ENCODE data around the gene MACF1. TPM values are rescaled to one million over a fixed set of nuclear protein-coding genes. Genes with fewer than 3 reads are reported as not detected.

MACF1 gene
- total RNA-seq, 4 donors from 2014 or later = 421 to 942 (median 545) TPM

DNA sequence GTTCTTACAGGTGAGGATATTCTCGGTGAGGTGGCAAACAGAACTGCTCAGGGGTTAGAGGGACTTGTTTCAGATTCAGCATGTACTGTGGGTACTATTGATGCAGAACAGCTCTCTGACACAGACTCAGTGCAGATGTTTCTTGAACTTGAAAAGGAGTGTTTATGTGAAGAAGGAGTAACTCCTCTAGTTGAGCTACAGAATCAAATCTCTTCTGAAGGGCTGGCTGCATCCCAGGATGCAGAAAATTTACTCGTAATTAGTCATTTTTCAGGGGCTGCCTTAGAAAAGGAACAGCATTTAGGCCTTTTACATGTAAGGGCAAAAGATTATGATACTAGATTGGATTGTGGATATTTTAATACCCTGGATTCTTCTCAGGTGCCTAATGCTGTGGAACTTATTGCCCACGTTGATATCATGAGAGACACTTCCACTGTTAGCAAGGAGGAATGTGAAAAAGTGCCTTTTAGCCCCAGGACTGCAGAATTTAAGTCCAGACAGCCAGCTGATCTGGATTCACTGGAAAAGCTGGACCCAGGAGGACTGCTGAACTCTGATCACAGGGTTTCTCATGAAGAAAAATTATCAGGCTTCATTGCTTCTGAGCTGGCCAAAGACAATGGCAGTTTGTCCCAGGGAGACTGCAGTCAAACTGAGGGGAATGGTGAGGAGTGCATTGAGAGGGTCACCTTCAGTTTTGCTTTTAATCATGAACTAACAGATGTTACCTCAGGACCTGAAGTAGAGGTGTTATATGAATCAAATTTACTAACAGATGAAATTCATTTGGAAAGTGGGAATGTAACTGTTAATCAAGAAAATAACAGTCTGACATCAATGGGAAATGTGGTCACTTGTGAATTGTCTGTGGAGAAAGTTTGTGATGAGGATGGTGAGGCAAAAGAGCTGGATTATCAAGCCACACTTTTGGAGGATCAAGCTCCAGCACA, 207.3 kb downstream of the MACF1 start:
- Histone ChIP-seq H3K36me3 (peaks cover 19% of the 10 kb centered on the region), H3K27ac (no peak overlapping the region), H3K4me1 (peaks cover 76% of the 10 kb centered on the region), H3K9me3 (no peaks in the 10 kb centered on the region), H3K27me3 (no peaks in the 10 kb centered on the region), H3K4me3 (no peak overlapping the region)
- 32% methylated on average over 3 of the region's 3 CpGs for WGBS
- TF ChIP-seq POLR2A (IDR thresholded peaks at IDR 0.05) = no peak
- TF ChIP-seq EP300 (IDR thresholded peaks at IDR 0.05) = no peak
- TF ChIP-seq, protein P1, sequence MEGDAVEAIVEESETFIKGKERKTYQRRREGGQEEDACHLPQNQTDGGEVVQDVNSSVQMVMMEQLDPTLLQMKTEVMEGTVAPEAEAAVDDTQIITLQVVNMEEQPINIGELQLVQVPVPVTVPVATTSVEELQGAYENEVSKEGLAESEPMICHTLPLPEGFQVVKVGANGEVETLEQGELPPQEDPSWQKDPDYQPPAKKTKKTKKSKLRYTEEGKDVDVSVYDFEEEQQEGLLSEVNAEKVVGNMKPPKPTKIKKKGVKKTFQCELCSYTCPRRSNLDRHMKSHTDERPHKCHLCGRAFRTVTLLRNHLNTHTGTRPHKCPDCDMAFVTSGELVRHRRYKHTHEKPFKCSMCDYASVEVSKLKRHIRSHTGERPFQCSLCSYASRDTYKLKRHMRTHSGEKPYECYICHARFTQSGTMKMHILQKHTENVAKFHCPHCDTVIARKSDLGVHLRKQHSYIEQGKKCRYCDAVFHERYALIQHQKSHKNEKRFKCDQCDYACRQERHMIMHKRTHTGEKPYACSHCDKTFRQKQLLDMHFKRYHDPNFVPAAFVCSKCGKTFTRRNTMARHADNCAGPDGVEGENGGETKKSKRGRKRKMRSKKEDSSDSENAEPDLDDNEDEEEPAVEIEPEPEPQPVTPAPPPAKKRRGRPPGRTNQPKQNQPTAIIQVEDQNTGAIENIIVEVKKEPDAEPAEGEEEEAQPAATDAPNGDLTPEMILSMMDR (IDR thresholded peaks at IDR 0.05) = no peak
- no peak for TF ChIP-seq POLR2AphosphoS5 (IDR thresholded peaks at IDR 0.05)
- DNase-seq (ENCODE audit: low spot score in 2 of 2) = no peak

DNA sequence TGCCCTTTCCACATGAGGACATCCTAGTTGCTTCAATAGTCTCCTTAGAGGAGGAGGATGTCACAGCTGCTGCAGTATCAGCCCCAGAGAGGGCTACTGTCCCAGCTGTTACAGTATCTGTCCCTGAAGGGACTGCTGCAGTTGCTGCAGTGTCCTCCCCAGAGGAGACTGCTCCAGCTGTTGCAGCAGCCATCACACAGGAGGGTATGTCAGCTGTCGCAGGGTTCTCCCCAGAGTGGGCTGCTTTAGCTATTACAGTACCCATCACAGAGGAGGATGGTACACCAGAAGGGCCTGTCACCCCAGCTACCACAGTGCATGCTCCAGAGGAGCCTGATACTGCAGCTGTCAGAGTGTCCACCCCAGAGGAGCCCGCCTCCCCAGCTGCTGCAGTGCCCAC, 208.4 kb downstream of the MACF1 start:
- DNase-seq (ENCODE audit: low spot score in 2 of 2) = no peak
- H3K4me3 ChIP-seq = no peak overlapping the region
- no peak for TF ChIP-seq POLR2A (IDR thresholded peaks at IDR 0.05)
- TF ChIP-seq POLR2AphosphoS5 (IDR thresholded peaks at IDR 0.05) = no peak
- TF ChIP-seq, protein P1 (IDR thresholded peaks at IDR 0.05) = no peak
- no peak for TF ChIP-seq EP300 (IDR thresholded peaks at IDR 0.05)
- H3K9me3 ChIP-seq = no peaks in the 10 kb centered on the region
- peaks cover 65% of the 10 kb centered on the region for H3K4me1 ChIP-seq
- no CpG with 5 or more reads among the region's 2 CpGs for WGBS
- H3K27me3 ChIP-seq = no peaks in the 10 kb centered on the region
- H3K27ac ChIP-seq = no peak overlapping the region
- H3K36me3 ChIP-seq = peaks cover 19% of the 10 kb centered on the region

DNA sequence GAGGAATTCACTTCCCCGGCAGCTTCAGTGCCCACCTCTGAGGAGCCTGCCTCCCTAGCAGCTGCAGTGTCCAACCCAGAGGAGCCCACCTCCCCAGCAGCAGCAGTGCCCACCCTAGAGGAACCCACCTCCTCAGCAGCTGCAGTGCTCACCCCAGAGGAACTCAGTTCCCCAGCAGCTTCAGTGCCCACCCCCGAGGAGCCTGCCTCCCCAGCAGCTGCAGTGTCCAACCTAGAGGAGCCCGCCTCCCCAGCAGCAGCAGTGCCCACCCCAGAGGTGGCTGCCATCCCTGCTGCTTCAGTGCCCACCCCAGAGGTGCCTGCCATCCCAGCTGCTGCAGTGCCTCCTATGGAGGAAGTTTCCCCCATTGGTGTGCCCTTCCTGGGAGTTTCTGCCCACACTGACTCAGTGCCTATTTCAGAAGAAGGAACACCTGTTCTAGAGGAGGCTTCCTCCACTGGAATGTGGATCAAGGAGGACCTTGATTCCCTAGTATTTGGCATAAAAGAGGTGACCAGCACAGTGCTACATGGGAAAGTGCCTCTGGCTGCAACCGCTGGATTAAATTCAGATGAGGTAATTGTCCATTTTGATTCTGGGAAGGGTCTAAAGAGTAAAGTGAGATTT, 209.5 kb downstream of the MACF1 start:
- Histone ChIP-seq H3K27me3 (no peaks in the 10 kb centered on the region), H3K4me1 (peaks cover 61% of the 10 kb centered on the region), H3K27ac (no peak overlapping the region), H3K9me3 (no peaks in the 10 kb centered on the region), H3K4me3 (no peak overlapping the region), H3K36me3 (peaks cover 19% of the 10 kb centered on the region)
- TF ChIP-seq, protein P1 (IDR thresholded peaks at IDR 0.05) = no peak
- no peak for TF ChIP-seq POLR2AphosphoS5 (IDR thresholded peaks at IDR 0.05)
- no peak for TF ChIP-seq EP300 (IDR thresholded peaks at IDR 0.05)
- no peak for TF ChIP-seq POLR2A (IDR thresholded peaks at IDR 0.05)
- WGBS = 72% methylated on average over 2 of the region's 4 CpGs
- DNase-seq (ENCODE audit: low spot score in 2 of 2) = no peak

DNA sequence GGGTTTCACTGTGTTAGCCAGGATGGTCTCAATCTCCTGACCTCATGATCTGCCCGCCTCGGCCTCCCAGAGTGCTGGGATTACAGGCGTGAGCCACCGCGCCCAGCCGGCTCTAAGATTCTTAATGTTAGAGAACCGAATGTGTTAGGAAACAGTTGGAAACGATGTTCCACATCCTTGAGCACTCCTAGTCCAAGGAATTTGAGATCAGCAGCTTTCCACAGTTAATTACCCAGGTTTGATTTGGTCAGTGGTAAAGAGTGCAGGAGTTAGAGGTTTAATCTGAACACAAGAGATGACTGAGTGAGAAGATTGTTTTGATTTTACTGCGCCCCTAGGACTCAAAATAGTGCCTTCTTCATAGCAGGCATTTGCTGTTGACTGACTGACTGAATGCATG, 211.1 kb downstream of the MACF1 start:
- Histone ChIP-seq H3K4me3 (no peak overlapping the region), H3K9me3 (no peaks in the 10 kb centered on the region), H3K27ac (no peak overlapping the region), H3K27me3 (no peaks in the 10 kb centered on the region), H3K36me3 (peaks cover 19% of the 10 kb centered on the region), H3K4me1 (peaks cover 46% of the 10 kb centered on the region)
- DNase-seq (ENCODE audit: low spot score in 2 of 2) = no peak
- 90% methylated on average over 9 of the region's 9 CpGs for WGBS
- TF ChIP-seq POLR2A (IDR thresholded peaks at IDR 0.05) (no peak), EP300 (IDR thresholded peaks at IDR 0.05) (no peak), POLR2AphosphoS5 (IDR thresholded peaks at IDR 0.05) (no peak)
- TF ChIP-seq, protein P1 (IDR thresholded peaks at IDR 0.05) = no peak

DNA sequence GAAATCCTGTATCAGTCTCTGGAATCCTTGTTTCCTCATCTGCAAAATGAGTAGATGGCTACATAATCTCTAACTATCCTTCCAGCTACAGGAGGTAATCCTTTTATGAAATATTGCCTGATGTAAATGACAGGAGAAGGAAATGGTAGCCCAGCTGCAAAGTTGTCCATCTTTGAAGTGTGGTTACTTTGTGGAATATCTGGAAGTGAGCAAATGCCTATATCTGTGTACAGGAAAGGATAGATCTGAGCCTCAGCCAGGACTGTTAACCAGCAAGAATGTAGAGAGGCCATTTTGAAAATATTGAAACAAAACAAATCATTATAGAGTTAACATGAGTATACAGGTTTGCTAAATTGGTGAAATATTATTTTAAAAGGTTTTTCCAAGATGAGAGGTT, 212.1 kb downstream of the MACF1 start:
- H3K27ac ChIP-seq = no peak overlapping the region
- no peak overlapping the region for H3K4me3 ChIP-seq
- H3K4me1 ChIP-seq = peaks cover 35% of the 10 kb centered on the region
- no peak for TF ChIP-seq POLR2A (IDR thresholded peaks at IDR 0.05)
- no peak for TF ChIP-seq POLR2AphosphoS5 (IDR thresholded peaks at IDR 0.05)
- no peak for TF ChIP-seq EP300 (IDR thresholded peaks at IDR 0.05)
- TF ChIP-seq, protein P1 (IDR thresholded peaks at IDR 0.05) = no peak
- H3K27me3 ChIP-seq = no peaks in the 10 kb centered on the region
- H3K9me3 ChIP-seq = no peaks in the 10 kb centered on the region
- H3K36me3 ChIP-seq = peaks cover 19% of the 10 kb centered on the region
- no peak for DNase-seq (ENCODE audit: low spot score in 2 of 2)
